Occipital lobe (tissue), 2 donors: ENCODE measurements around the gene SEC14L2. TPM values are rescaled to one million over a fixed set of nuclear protein-coding genes. Genes with fewer than 3 reads are reported as not detected.
A peak's percentile ranks its signal among the peaks of the same experiment; 100 is the strongest.
"Not testable (repeated sequence)": the region's sequence is repeated elsewhere in the genome, so short reads cannot be mapped to it uniquely, and the experiment has no call there.

ENCODE experiments used
- DNase-seq: peaks from one replicate; lab custom pipeline; 2025; lab: John Stamatoyannopoulos, UW
- total RNA-seq: library from RNA; depleted of rRNA; stranded (reverse); fragments of >200 nt; gene quantifications from one replicate; pipeline ENCODE4 v1.2.3, GENCODE V29; 2014

The SEC14L2 gene
- total RNA-seq, 1 donor from 2014 or later: 9.5 TPM

DNA sequence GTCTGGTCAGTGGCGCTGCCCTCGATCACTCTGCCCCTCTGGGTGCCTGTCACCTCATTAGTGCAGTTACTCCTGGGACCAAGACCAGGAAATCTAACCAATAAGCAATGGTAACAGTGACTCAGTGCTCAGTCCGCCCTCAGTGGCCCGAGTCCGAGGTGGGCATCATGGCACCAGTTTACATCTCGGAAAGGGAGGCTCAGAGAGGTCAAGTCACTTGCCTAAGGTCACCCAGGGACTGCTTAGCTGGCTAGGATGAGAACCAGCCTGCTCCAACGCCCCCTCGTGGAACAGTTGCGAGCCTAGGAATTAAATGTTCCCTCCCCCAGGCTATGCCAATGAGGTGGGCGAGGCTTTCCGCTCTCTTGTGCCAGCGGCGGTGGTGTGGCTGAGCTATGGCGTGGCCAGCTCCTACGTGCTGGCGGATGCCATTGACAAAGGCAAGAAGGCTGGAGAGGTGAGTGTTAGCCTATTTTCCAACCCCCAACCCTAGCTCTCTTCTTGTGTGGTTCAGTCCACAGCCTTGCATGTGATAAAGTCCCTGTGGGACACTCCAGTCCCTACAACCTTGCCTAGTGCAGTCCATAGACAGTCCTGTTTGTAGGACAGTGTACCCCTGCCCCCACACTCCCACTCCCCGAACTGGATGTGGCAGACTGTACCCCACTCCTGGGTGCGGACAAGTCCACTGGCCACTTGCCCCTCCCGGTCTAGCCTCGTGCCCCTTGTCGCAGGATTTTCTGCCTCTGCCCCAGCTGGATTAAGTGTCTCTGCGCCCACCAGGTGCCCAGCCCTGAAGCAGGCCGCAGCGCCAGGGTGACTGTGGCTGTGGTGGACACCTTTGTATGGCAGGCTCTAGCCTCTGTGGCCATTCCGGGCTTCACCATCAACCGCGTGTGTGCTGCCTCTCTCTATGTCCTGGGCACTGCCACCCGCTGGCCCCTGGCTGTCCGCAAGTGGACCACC lies 29.9 kb downstream of the SEC14L2 start:
- peak; percentile 67 for DNase-seq

DNA sequence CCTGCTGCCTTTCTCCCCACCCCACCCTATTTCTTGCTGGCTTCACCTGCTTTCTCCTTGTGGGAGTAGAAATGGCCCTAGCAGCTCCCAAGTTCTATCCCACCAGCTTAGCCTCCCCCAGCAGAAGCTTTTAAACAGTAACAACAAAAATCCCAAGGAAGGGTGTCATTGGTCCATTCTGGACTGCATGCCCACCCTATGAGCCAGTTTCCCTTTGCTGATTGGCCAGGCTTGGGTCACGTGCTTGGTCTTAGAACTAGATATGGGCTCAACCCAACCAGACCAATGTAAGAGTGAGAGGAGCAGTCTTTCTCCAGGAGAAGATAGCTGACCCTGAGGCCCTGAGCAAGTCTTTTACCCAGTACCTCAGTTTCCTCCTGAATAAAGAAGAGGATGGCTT lies 31.1 kb downstream of the SEC14L2 start:
- DNase-seq: no peak

DNA sequence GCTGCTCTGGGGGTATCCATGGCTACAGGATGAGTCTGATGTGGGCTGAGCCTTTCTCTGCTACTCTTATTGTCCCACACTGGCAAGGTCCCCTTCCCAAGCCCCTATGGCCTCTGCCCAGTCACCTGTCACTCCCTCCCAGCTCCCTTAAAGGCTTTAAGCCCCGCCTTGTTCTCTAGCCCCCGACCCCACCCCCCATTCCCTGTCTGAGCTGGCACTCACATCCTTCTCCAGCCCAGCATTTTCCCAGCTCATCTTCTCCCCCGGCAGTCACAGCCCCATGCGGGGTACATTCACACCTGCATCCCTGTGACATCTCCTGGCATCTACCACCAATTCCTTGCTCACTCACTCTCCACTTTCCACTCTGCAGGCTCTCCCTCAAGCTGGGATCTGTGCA lies 33.1 kb downstream of the SEC14L2 start:
- DNase-seq: no peak

GRCh38 chr22:30430933-30431332 lies 34.1 kb downstream of the SEC14L2 start:
- no peak for DNase-seq

DNA sequence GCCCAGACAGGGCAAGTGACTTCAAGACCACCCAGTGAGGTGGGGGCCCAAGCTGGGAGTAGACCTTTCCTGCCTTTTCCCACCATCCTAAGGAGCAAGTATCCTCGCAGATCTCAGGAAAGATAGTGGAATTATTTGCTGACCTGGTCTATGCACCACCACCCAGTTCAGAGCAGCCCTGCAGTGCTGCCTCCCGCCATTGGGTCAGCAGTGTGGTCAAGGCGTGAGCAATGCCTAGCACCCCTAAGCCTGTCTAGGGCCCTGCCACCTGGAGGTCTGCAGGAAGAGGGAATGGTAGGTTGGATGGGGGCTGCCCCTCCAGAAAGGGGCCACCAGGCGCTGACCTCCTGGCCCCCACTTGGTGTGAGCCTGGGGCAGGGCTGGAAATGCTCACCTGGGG lies 35.3 kb downstream of the SEC14L2 start:
- DNase-seq: no peak

GRCh38 chr22:30432520-30432919 lies 35.7 kb downstream of the SEC14L2 start:
- DNase-seq: no peak

GRCh38 chr22:30433227-30433626 lies 36.4 kb downstream of the SEC14L2 start:
- no peak for DNase-seq

GRCh38 chr22:30433773-30434172 lies 37.0 kb downstream of the SEC14L2 start:
- no peak for DNase-seq

- no peak for DNase-seq
These were observed 38.0 kb downstream of the SEC14L2 start for GRCh38 chr22:30434843-30435242.

- DNase-seq: no peak
These were observed 38.9 kb downstream of the SEC14L2 start for GRCh38 chr22:30435674-30436126.

GRCh38 chr22:30436196-30436595 lies 39.4 kb downstream of the SEC14L2 start:
- DNase-seq: no peak

DNA sequence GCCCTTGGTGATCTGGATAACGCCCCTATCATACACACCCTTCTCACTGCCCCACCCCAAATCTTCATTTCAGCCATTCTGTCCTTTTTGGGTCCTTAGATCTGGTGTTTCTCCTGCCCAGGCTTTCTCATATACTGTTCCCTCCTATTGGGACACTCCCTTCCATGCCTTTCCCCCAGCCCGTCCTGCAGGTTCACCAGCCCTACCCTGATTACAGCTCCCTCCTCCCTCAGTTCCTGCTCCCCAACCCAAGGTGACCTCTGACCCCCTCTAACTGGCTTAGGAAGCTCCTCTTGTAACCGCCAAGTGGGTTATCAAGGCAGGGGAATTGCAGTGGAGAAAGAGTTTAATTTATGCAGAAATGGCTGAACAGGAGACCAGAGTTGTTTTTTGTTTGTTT lies 41.7 kb downstream of the SEC14L2 start:
- DNase-seq: no peak

GRCh38 chr22:30439226-30439625 lies 42.4 kb downstream of the SEC14L2 start:
- DNase-seq: no peak

DNA sequence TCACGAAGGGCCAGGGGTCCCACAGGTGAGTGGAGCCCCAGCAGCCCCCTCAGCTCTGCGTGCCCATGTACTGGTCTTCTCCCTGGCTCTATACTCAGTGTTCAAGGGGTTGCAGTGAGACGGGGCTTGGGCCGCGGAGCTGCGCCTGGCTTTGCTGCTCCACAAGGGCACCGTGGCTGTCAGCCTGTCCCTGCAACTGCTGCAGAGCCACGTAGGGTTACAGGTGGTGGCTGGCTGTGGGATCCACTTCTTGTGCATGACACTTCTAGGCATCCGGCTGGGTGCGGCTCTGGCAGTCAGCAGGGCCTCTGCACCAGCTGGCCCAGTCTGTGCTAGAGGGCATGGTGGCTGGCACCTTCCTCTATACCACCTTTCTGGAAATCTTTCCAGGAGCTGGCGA lies 43.0 kb downstream of the SEC14L2 start:
- DNase-seq: no peak

- DNase-seq: no peak
These were observed 44.3 kb downstream of the SEC14L2 start for GRCh38 chr22:30441088-30441487.

- DNase-seq: no peak
These were observed 48.0 kb downstream of the SEC14L2 start for GRCh38 chr22:30444632-30445437.

GRCh38 chr22:30445438-30446145 lies 48.8 kb downstream of the SEC14L2 start:
- no peak for DNase-seq

GRCh38 chr22:30447656-30448055 lies 50.8 kb downstream of the SEC14L2 start:
- no peak for DNase-seq

DNA sequence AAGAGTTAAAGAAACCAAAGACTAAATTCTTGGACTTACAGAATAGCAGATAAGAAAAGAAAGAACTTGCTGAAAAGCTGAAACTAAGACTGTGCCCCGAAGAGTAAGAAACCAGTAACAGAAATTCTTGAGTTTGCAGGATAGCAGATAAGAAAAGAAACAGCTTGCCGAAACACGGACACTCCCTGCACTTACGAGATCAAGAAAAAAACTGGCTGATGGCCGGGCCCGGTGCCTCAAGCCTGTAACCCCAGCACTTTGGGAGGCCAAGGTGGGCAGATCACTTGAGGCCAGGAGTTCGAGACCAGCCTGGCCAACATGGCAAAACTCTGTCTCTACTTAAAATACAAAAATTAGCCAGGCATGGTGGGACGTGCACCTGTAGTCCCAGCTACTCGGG lies 54.7 kb downstream of the SEC14L2 start:
- not testable (repeated sequence) for DNase-seq

GRCh38 chr22:30452861-30453260 lies 56.0 kb downstream of the SEC14L2 start:
- DNase-seq: no peak

- no peak for DNase-seq
These were observed 57.1 kb downstream of the SEC14L2 start for GRCh38 chr22:30453731-30454510.
